Keratinocyte (primary cell): Measurements from ENCODE around the gene MREG.

Experiments
- CTCF ChIP-seq, 3 experiments: IDR thresholded peaks in 1 of 3; conservative IDR thresholded peaks in 1 of 3; optimal IDR thresholded peaks in 1 of 3; 2 replicates in 2 of 3; 3 replicates in 1 of 3; pipeline versions ENCODE3 to v1.5.1; 2011; ENCODE audit warnings: low read length in 3 of 3, mild to moderate bottlenecking in 3 of 3, moderate library complexity in 2 of 3, control low read depth in 1 of 3, inconsistent platforms in 1 of 3; ENCODE audit not compliant: insufficient read depth in 2 of 3; ENCODE audit errors: extremely low read depth in 1 of 3
- EZH2 ChIP-seq: IDR thresholded peaks from one replicate; pipeline ENCODE4 v1.6.1; 2012; ENCODE audit warnings: inconsistent platforms, mild to moderate bottlenecking, low read length, moderate library complexity

GRCh38 chr2:215974700-215975429 is 38.5 kb downstream of the MREG start:
- TF ChIP-seq CTCF (optimal IDR thresholded peaks at IDR 0.05 in 1 of 3, IDR thresholded peaks at IDR 0.05 in 1 of 3, conservative IDR thresholded peaks at IDR 0.05 in 1 of 3; ENCODE audit: extremely low read depth in 1 of 3, insufficient read depth in 2 of 3, low read length in 3 of 3) (no peak), EZH2 (no peak)
